HG03442 (cell line): ENCODE measurements around the gene P2RX1.

ENCODE experiments used
- ATAC-seq: cut with Tn5 transposase; IDR thresholded peaks from one replicate; pipeline ENCODE4 v1.9.1; 2021; ENCODE audit warnings: mild to moderate bottlenecking, moderate library complexity; ENCODE audit not compliant: unreplicated experiment

The P2RX1 gene

GRCh38 chr17:3907483-3908216, 8.6 kb downstream of the P2RX1 start:
- ATAC-seq: no peak

DNA sequence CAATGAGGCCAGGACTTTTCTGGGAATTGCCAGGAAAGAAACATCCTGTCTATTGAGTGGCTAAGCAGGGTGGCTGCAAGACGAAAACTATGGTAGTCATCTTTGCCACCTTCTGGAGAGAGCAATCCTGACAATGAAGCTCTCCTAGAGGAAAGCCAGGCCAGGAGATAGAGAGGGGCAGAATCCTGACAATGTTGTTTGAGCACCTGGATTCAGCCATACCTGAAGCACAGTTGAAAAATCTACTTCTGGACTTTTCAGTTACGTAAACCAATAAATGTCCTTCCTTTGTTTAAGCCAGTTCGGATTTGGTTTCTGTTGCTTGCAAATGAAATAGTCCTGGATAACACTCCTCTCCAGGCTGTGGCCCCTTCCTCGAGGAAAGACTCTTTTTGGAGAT, 9.4 kb downstream of the P2RX1 start:
- ATAC-seq: no peak

GRCh38 chr17:3905017-3905520, 11.2 kb downstream of the P2RX1 start:
- ATAC-seq: no peak

- no peak for ATAC-seq
Measured at GRCh38 chr17:3904501-3904900, 11.8 kb downstream of the P2RX1 start.

DNA sequence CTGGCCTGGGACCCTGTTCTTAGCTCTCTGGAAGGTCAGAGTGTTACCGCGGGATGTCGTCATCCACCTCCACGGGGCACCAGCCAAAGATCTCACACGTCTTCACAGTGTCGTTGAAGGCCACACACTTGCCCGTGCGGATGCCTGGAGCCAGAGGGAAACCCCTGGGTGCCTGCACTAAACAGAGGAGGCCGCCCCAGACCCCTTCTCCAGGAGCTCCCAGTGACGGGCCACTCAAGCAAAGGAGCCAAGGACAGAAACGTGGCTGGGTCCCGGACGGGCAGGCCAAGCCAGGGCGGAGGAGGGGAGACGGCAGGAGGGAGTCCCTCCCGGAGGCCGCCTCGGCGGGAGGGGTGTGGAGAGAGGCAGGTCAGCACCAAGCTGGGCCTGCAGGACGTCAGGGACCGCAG, 12.4 kb downstream of the P2RX1 start:
- no peak for ATAC-seq

DNA sequence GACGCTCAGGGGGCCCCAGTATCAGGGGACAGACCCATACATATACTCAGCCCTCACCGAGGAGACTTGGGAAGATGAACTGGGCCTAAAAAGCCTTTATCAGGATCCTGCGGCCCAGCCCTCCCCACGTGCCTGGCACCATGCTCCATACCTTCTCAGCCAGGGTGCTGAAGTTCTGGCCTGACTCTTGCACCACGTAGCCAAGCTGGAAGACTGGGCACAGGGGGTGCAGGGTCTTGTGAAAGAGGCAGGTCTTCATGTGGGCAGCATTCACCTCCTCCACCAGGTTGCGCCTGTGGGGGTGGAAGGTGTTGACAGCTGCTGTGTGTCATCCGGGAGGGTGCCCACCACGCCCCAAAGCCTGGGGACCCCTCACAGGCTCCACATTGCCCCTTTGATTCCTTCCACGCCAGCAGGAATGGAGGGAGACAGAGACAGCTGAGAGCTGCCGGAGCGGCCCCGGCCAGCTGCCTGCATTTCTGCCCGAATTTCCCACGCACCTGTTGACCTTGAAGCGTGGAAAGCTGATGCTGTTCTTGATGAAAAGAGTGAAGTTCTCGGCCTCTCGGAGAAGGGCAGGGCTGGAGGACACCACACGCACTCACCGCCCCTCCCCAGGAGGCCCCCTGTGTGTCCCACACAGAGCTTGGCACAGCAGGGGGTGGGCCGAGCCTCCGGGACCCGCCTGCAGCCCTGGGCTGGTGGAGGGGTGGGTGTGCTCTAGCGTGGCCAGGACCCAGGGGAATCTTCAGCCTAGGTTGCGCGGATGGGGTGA, 13.0 kb downstream of the P2RX1 start:
- ATAC-seq: no peak

DNA sequence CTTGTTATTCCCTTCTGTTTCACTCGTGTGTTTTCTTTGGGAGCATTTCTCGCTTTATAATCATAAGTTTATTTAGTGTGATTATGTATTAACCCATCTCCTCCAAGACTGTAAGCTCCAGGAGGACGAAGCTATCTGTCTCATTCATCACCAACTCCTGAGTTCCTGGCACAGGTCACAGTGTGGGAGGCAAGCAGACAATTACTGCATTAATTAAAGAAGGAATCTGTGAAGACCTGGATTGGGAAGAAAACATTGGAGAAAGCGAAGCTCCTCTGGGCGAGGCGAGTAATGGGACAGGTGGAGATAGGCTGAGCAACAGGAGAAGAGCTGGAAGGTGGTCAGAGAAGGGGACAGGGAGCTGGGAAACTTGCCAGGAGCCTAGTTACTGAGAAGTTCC, 15.6 kb downstream of the P2RX1 start:
- no peak for ATAC-seq

- ATAC-seq: no peak
Measured at GRCh38 chr17:3897731-3898130, 18.5 kb downstream of the P2RX1 start.

DNA sequence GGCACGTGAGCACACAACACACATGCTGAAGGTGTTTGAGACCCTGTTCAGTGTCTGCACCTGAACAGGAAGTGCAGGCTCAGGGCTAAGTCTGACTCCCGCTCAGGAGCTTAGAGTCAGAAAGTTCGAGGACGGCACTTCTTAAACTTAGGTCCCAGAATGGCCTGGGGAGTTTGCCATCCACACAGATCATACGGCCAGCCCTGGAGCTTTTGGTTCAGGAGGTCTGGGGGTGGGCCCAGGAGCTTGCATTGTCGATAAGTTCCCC, 19.4 kb downstream of the P2RX1 start:
- no peak for ATAC-seq

- ATAC-seq: no peak
Measured at GRCh38 chr17:3896108-3896967, 19.9 kb downstream of the P2RX1 start.

GRCh38 chr17:3895354-3895753, 20.9 kb downstream of the P2RX1 start:
- no peak for ATAC-seq

GRCh38 chr17:3894911-3895343, 21.3 kb downstream of the P2RX1 start:
- ATAC-seq: no peak

DNA sequence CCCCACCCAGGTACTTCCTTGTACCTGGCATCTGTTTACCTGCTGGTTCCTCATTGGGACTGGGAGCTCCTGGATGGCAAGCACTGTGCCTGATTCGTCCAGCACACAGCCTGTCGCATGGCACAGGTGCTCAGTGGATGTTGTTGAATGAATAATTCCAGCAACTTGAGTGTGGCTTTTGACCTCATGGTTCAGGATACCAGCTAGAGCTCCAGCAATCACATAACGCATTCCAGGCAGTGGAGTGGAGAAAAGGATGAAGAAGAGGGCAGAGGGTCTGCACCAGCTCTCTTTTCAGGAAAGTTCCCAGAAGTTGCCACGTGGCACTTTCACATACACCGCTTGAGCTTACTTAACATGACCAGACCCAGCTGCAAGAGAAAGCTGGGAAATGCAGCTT, 22.1 kb downstream of the P2RX1 start:
- no peak for ATAC-seq

DNA sequence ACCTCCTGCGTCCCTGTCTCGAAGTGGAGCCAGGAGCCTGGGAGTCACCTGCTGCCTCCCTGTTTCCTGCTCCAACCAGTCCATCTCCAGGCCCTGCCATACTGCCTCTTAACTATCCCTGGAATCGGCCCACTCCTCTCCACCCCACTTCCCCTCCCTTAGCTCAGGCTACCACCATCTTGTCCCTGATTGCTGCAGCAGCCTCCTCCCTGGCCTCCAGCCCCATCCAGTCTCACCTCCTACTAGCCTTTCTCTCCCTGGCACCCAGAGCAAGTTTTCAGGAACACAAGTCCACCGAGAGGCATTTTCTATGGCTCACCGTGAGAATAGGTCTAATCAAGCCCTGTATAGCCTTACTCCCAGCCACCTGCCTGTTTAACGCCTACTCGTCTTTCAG, 22.5 kb downstream of the P2RX1 start:
- no peak for ATAC-seq

- peak; percentile 83 for ATAC-seq
Measured at GRCh38 chr17:3893003-3893719, 23.1 kb downstream of the P2RX1 start, which contains the start of gene CAMKK1. Gene CAMKK1, minus strand, starts transcription at chr17:3893053. Its CDS starts 7,366 bp downstream, at chr17:3885687.

- ATAC-seq: peak; percentile 16
Measured at GRCh38 chr17:3892095-3892998, 23.9 kb downstream of the P2RX1 start.

DNA sequence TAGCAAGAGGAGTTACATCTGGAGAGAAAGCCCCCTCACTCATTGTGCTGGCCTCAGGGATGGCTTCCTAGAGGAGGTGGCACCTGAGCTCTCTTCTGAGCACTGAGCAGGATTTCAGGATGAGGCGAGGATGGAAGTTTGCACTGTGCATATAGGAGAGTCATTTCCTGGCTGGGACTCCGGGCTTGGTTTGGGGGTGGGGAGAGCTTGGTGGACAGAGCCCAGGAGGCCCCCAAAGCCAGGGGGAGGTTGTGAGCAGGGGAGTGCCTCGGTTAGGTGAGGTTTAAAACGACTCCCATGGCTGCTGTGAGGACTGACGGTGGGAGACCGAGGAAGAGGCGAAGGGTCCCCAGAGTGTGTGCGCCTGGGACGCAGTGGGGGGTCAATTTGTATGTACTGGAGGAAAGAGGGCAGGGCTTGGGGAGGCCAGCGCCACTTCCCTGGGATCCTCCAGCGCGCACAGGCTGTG, 24.6 kb downstream of the P2RX1 start:
- ATAC-seq: no peak

- no peak for ATAC-seq
Measured at GRCh38 chr17:3890878-3891219, 25.4 kb downstream of the P2RX1 start.

- ATAC-seq: no peak
Measured at GRCh38 chr17:3890082-3890877, 26.0 kb downstream of the P2RX1 start.
